C4-2B (cell line): ENCODE results near the gene SPAAR.

Experiments used
- ZFX ChIP-seq: fragments of 450-650 bp; IDR thresholded peaks from 2 replicates; pipeline ENCODE4 v1.6.1; 2017
- TF ChIP-seq, protein P1 (sequence below): fragments of 450-650 bp; conservative IDR thresholded peaks from 2 replicates; pipeline ENCODE4 v1.5.1; 2017; ENCODE audit warnings: mild to moderate bottlenecking

DNA sequence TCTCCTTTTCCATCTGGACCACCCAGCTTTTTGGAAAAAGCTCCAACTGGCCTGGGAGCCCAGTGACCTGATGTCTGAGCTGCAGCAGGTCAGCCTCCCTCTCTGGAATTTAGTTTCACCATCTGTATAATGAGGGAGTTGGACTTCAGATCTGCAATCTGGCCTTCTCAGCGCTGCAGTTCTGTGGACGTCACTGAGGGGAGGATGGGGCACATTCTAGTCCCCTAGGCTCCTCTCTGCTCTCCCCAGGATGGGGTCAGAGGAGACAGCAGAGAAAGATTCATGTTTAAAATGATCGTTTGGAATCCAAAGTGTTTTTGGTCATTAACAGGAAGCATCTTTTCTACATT is 49.3 kb upstream of the SPAAR start:
- TF ChIP-seq, protein P1, sequence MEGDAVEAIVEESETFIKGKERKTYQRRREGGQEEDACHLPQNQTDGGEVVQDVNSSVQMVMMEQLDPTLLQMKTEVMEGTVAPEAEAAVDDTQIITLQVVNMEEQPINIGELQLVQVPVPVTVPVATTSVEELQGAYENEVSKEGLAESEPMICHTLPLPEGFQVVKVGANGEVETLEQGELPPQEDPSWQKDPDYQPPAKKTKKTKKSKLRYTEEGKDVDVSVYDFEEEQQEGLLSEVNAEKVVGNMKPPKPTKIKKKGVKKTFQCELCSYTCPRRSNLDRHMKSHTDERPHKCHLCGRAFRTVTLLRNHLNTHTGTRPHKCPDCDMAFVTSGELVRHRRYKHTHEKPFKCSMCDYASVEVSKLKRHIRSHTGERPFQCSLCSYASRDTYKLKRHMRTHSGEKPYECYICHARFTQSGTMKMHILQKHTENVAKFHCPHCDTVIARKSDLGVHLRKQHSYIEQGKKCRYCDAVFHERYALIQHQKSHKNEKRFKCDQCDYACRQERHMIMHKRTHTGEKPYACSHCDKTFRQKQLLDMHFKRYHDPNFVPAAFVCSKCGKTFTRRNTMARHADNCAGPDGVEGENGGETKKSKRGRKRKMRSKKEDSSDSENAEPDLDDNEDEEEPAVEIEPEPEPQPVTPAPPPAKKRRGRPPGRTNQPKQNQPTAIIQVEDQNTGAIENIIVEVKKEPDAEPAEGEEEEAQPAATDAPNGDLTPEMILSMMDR = no peak
- no peak for TF ChIP-seq ZFX
